Fibroblast of mammary gland (primary cell): Measurements from ENCODE around the gene SCAPER.

Source experiments
- DNase-seq: peaks from one replicate; pipeline ENCODE4 v3.0.0-alpha.2; 2010; ENCODE audit warnings: low read depth
- H3K4me3 ChIP-seq: 2 replicates; pipeline ENCODE4 v1.5.1; 2011; ENCODE audit warnings: low read depth, mild to moderate bottlenecking, low read length, moderate library complexity; ENCODE audit not compliant: control insufficient read depth
- TF ChIP-seq, protein P1 (sequence below): conservative IDR thresholded peaks from 2 replicates; pipeline ENCODE4 v1.5.1; 2011; ENCODE audit warnings: low read depth, low read length, inconsistent platforms; ENCODE audit not compliant: control insufficient read depth, insufficient read depth

Gene SCAPER

DNA sequence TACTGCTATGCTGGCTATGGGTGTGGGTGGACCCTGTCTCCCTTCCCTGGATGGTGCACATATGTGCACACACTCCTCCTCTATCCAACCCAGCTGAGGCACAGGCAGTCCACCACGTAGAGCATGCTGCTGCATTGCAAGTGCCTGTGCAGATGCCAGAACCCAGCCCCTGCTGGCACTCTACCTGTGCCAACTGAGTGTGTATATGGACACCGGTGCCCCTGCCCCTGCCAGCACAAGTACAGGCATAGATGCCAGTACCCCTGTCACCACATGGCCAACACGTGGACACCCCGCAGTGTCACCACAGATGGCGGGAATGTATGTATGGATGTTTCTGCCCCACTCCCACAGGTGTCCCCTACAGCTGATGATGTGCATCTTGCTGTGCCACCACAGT is 352.0 kb downstream of the SCAPER start:
- TF ChIP-seq, protein P1, sequence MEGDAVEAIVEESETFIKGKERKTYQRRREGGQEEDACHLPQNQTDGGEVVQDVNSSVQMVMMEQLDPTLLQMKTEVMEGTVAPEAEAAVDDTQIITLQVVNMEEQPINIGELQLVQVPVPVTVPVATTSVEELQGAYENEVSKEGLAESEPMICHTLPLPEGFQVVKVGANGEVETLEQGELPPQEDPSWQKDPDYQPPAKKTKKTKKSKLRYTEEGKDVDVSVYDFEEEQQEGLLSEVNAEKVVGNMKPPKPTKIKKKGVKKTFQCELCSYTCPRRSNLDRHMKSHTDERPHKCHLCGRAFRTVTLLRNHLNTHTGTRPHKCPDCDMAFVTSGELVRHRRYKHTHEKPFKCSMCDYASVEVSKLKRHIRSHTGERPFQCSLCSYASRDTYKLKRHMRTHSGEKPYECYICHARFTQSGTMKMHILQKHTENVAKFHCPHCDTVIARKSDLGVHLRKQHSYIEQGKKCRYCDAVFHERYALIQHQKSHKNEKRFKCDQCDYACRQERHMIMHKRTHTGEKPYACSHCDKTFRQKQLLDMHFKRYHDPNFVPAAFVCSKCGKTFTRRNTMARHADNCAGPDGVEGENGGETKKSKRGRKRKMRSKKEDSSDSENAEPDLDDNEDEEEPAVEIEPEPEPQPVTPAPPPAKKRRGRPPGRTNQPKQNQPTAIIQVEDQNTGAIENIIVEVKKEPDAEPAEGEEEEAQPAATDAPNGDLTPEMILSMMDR = no peak
- no peak for DNase-seq
- no peak overlapping the region for H3K4me3 ChIP-seq

DNA sequence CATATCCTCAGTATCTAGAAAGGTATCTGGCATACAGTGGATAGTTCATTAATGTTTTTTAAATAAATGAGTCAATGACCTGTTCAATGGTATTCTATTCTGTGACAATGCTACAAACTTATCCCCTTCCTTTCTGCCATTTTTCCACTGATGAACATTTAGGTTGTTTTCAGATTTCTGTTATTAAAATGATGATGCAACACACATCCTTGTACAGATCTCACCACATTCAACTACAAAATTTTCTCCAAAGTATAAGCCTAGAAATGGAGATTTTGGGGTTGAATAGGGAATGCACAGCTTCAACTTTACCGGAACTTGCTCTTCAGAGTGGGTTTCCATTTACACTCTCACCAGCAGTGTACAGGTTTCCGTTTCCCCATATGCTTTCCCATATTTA is 358.3 kb downstream of the SCAPER start:
- TF ChIP-seq, protein P1 = no peak
- no peak for DNase-seq
- H3K4me3 ChIP-seq = no peak overlapping the region

DNA sequence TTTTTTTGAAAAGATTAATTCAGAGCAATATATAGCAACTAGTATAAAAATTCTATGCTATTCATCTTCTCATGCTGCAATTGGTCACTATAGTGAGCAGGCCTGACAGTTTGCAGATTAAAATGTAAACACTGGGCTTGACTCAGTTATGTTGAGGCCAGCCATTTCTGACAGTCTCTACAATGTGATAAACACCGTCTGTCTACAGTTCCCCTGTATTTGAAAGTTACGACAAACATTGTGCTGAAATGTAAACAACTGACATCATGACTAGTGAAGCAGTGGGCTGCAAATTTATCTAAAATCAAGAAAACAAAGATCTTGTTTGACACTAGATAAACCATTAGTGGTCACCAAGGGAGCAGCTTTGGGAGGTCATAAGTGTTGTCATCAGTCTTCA is 371.1 kb downstream of the SCAPER start:
- H3K4me3 ChIP-seq = no peak overlapping the region
- DNase-seq = no peak
- TF ChIP-seq, protein P1 = no peak

DNA sequence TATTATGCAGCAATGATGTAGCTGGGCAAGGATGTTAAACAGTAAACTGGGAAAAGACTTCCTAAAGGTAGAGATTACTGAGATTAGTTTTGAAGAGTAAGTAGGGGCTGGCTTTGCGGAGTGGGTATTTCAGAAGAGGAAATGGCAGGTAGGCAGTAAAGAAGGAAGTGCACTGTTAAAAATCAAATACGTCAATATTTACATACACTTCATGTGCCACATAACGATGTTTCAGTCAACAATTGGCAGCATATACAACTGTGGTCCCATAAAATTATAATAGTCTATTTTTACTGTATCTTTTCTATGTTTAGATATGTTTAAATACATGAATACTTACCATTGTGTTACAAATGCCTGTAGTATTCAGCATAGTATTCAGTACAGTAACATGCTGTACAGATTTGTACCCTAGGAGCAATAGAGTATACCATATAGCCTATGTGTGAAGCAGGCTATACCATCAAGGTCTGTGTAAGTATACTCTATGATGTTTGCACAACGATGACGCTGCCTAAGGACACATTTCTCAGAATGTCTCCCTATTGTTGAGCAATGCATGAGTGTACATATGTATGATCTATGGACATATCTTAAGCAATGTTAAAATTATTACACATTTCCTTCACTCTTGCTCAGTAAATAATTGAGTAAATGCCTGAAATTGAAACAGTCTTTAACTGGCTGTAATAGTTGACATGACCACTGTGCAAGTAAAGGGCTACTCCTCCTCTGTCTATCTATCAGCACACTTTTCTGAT is 371.9 kb downstream of the SCAPER start:
- DNase-seq = peak; percentile 2
- TF ChIP-seq, protein P1 = no peak
- no peak overlapping the region for H3K4me3 ChIP-seq

DNA sequence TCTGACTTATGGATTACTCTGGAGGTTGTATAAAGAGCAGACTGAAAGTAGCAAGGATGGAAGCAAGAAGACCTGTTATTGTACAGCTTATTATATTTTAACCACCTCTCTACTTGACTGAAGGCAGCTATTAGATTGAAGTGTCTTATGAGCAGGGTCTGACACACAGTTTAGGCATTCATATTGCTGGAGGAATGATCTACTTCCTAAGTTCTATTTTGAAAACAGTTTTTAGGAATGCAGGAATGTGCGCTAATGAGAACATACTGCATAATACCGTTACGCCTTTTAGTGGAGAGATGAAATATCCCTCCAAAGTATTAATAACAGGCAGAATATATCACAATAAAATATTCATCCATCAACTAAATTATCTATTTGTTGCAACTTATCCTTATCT is 375.2 kb downstream of the SCAPER start:
- no peak for DNase-seq

DNA sequence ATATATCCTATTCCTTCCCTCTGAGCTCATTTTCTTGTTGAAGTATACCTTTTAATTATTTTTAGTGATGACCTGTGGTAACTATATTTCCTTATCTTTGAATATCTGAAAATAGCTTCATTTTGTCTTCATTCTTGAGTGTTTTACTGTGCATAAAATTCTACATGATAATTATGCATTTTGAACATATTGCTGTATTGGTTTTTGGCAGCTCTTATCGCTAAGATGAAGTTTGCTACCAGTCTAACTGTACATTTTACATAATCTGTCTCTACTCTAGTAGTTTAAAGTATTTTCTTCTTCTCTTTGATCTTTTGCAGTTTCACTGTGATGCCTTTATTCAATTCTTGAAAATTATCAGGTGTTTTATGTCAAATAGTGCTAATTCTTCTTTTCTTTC is 379.0 kb downstream of the SCAPER start:
- H3K4me3 ChIP-seq = no peak overlapping the region
- TF ChIP-seq, protein P1 = no peak
- no peak for DNase-seq

More for the DNA sequence above, 375.2 kb downstream of the SCAPER start:
- no peak overlapping the region for H3K4me3 ChIP-seq
- TF ChIP-seq, protein P1 = no peak
